HepG2 (cell line): ENCODE data around the gene KCNMA1.

Source experiments
- AKAP8 ChIP-seq: sonication (generic); formaldehyde crosslinking; IDR thresholded peaks from 2 replicates; pipeline ENCODE4 v1.5.1; 2020; ENCODE audit warnings: mild to moderate bottlenecking, missing genetic modification reagents
- CCAR2 ChIP-seq: fragments of 200-400 bp; formaldehyde crosslinking; optimal IDR thresholded peaks from 2 replicates; pipeline ENCODE3; 2018; ENCODE audit warnings: low read depth, mild to moderate bottlenecking, low read length, moderate library complexity
- JDP2 ChIP-seq: sonication (generic); formaldehyde crosslinking; IDR thresholded peaks from 2 replicates; pipeline ENCODE4 v1.8.1; 2022; ENCODE audit warnings: missing genetic modification reagents, borderline replicate concordance
- SIN3B ChIP-seq: fragments of 150-350 bp; IDR thresholded peaks from 2 replicates; pipeline ENCODE4 v1.6.1; 2014; ENCODE audit warnings: low read length
- ZNF234 ChIP-seq: sonication (generic); formaldehyde crosslinking; conservative IDR thresholded peaks from 2 replicates; pipeline ENCODE4 v1.5.1; 2020; ENCODE audit warnings: mild to moderate bottlenecking, missing genetic modification reagents
- TF ChIP-seq, protein P1 (sequence below): IDR thresholded peaks from 2 replicates; pipeline ENCODE4 v1.4.0; 2020; ENCODE audit warnings: mild to moderate bottlenecking, missing genetic modification reagents

DNA sequence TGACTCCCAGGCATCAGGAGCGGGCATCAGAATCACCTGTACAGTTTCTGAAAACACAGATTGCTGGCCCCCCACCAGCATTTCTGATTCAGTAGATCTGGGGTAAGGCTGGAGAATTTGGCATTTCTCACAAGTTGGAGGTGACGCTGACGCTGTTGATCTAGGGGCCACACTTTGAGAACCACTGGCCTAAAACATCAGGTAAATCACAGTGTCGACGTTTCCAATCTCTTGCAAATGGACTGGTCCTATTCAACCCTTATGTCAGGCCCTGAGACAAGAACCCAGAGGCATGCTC, 564.0 kb downstream of the KCNMA1 start:
- TF ChIP-seq ZNF234 (CRISPR knock-in tag), result no peak
- TF ChIP-seq AKAP8 (CRISPR knock-in tag), result no peak
- no peak for TF ChIP-seq CCAR2
- TF ChIP-seq, protein P1, sequence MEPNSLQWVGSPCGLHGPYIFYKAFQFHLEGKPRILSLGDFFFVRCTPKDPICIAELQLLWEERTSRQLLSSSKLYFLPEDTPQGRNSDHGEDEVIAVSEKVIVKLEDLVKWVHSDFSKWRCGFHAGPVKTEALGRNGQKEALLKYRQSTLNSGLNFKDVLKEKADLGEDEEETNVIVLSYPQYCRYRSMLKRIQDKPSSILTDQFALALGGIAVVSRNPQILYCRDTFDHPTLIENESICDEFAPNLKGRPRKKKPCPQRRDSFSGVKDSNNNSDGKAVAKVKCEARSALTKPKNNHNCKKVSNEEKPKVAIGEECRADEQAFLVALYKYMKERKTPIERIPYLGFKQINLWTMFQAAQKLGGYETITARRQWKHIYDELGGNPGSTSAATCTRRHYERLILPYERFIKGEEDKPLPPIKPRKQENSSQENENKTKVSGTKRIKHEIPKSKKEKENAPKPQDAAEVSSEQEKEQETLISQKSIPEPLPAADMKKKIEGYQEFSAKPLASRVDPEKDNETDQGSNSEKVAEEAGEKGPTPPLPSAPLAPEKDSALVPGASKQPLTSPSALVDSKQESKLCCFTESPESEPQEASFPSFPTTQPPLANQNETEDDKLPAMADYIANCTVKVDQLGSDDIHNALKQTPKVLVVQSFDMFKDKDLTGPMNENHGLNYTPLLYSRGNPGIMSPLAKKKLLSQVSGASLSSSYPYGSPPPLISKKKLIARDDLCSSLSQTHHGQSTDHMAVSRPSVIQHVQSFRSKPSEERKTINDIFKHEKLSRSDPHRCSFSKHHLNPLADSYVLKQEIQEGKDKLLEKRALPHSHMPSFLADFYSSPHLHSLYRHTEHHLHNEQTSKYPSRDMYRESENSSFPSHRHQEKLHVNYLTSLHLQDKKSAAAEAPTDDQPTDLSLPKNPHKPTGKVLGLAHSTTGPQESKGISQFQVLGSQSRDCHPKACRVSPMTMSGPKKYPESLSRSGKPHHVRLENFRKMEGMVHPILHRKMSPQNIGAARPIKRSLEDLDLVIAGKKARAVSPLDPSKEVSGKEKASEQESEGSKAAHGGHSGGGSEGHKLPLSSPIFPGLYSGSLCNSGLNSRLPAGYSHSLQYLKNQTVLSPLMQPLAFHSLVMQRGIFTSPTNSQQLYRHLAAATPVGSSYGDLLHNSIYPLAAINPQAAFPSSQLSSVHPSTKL (CRISPR knock-in tag), result no peak
- TF ChIP-seq SIN3B, result no peak
- no peak for TF ChIP-seq JDP2
